Measurements from ENCODE around the gene DUS1L.

The DUS1L gene

GRCh38 chr17:82023447-82024241 lies 42.0 kb downstream of the DUS1L start:
- no peak for DNase-seq (ENCODE audit: low spot score)

GRCh38 chr17:82022981-82023446 lies 42.6 kb downstream of the DUS1L start, which contains the start of gene LRRC45:
LRRC45 (plus strand) TSS chr17:82023305; CDS start chr17:82023644, 339 bp downstream.
- peak; percentile 100 for DNase-seq (ENCODE audit: low spot score)

DNA sequence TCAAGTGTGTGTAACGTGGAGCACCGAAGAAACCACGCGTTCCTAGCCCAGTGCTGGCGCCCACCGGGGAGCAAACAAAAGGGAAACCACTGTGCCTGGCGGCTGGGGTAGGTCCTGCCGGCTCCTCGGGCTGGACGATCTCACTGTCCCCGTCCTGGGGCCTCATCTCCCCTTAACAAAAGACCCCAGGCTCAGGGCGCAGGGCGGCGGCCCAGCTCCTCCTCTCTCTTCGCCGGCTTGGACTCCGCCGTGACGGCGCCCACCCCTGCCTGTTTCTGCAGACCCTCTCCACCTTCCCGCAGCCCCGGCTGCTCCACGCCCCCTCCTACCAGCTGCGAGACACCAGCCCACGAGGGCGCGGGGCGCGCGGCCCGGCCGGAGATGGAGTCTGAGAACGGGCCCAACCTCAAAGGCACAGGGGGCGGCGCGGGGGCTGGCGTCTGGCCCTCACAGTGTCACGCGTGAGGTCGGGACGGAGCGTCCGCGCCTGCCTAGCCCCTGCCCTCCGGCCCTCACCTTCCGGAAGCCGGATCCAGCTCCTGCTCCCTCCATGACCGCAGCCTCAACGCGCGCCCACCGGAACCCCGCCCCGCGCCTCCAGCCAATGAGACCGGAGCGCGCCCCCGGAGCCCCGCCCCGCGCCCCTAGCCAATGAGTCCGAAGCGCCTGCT lies 43.2 kb downstream of the DUS1L start, which contains the start of gene CENPX:
Gene CENPX (minus strand): TSS at position 569 of the 671 bp plus-strand sequence. CDS start 17 bp downstream, at position 552.
- no peak for DNase-seq (ENCODE audit: low spot score)

DNA sequence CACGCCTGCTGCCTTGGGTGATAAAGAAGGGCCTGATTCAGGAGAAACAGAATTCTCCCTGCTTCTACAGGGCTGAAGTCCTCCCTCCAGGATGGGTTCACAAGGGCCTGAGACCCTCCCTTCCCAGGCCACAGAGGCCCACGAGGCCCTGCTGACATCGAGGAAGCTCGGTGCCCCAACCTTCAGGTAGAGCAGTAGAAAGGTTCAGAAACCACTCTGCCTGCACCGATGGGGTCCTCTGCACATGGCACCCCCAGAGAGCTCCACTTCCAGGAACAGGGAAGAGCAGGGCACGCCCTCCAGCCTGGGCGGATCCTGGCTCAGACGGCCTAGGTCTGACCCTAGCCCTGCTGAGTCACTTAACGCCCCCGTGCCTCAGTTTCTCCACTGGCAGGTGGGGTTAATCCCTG lies 43.7 kb downstream of the DUS1L start:
- peak; percentile 15 for DNase-seq (ENCODE audit: low spot score)

GRCh38 chr17:82021107-82021899 lies 44.3 kb downstream of the DUS1L start:
- DNase-seq (ENCODE audit: low spot score) = peak; percentile 39

GRCh38 chr17:82020572-82021106 lies 45.0 kb downstream of the DUS1L start:
- DNase-seq (ENCODE audit: low spot score) = no peak

- DNase-seq (ENCODE audit: low spot score) = peak; percentile 36
Measured at GRCh38 chr17:82019690-82020571, 45.7 kb downstream of the DUS1L start.

- DNase-seq (ENCODE audit: low spot score) = no peak
Measured at GRCh38 chr17:82018989-82019689, 46.5 kb downstream of the DUS1L start.

- no peak for DNase-seq (ENCODE audit: low spot score)
Measured at GRCh38 chr17:82018152-82018988, 47.2 kb downstream of the DUS1L start.

DNA sequence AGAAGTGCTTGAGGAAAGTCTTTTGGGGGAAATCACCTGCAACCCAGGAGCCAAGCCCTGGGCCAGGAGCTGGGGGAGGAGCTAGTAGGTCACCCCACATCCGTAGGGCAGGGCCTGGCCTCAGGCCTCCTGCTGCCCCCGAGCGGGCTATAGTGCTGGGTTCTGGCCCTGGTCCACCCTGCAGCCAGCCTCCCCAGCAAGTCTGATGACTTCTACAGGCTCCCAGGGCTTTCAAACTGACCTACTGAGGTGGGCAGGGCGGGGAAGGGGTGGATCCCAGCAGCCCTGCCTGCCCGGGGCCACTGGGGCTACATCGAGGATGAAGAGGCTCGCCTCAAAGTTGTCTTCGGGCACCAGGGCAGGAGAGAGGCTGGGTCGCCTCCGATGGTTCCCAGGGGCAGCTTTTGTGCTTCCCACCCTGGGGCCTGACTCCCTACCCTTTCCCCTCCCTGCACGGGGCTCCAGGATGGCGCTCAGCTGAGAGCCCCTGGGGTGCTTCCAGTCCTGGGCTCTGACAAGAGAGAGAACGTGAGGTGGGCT lies 47.9 kb downstream of the DUS1L start:
- DNase-seq (ENCODE audit: low spot score) = no peak

GRCh38 chr17:82016875-82017459 lies 48.6 kb downstream of the DUS1L start:
- DNase-seq (ENCODE audit: low spot score) = no peak

- DNase-seq (ENCODE audit: low spot score) = no peak
Measured at GRCh38 chr17:82016061-82016874, 49.3 kb downstream of the DUS1L start.

GRCh38 chr17:82015311-82015971 lies 50.2 kb downstream of the DUS1L start:
- DNase-seq (ENCODE audit: low spot score) = no peak

DNA sequence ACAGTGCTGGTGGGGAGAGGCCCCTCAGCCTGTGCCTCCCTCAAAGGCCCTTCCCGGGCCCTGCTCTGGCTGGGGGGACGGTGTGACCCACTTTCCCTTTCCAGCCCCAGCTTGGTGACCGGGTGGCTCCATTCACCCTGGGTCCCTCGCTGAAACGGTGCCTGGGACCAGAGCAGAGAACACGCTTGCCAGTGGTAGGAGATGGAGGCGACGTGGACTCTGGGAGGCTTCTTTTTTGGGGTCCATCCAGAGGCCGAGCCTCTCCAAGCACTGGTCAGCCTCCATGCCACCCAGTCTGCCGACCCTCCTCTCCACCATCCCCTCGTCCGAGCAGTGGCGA lies 50.7 kb downstream of the DUS1L start:
- no peak for DNase-seq (ENCODE audit: low spot score)

- DNase-seq (ENCODE audit: low spot score) = no peak
Measured at GRCh38 chr17:82014432-82014831, 51.2 kb downstream of the DUS1L start.

DNA sequence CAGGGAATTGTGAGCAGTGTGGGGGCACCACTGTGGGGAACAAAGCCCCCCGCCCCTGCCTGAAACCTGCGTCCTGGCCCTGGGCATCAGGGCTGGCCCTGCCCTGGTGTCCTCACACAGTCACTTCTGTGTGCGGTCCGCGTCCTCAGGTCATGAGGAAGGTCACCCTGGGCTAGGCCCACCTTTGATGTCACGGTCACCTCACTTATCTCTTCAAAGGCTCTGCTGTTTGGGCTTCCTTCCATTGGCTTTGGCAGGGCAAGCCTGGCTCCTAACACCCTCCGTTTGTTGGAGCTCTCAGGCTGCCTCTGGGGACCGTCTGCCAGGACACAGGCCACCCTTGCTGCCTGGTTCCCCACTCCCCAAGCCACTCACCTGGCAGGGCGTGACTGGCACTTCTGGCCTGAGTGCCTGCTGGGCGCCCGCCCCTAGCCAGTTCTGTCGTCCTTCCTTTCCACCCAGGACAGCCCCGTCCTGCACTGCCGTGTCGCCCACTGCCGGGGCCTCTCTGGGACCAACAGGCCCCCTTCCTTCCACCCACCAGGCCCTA lies 51.8 kb downstream of the DUS1L start:
- no peak for DNase-seq (ENCODE audit: low spot score)

DNA sequence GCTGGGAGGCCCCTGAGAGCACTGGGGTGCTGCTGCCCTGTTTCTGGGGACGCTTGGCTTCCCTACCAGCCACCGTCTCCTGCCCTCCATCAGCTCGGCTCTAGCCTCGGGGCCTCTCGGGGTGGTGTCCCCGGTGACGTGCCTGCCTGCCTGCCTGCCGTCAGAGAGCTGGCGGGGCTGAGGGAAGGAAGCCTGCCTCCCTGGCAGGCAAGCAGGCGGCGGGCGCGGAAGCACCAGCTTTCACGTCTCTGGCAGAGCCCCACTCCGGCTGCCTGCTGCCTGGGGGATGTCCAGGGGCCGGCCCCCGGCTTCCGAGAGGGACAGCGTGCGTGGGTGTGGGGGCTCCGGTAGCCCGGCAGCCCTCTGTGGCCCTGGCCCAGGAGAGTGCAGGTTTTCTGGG lies 52.3 kb downstream of the DUS1L start:
- DNase-seq (ENCODE audit: low spot score) = no peak

All from LoVo (cell line).